Stimulated activated CD8-positive, alpha-beta memory T cell treated with anti-CD3 and anti-CD28 coated beads, Interleukin-7, amount 100 ng/mL, for 24 hours (primary cell): ENCODE results near the gene AFDN.

Experiments used
- DNase-seq: peaks from one replicate; pipeline ENCODE4 v3.0.0-alpha.2; 2020; ENCODE audit warnings: low read depth

AFDN gene

GRCh38 chr6:167843023-167843422 lies 16.3 kb downstream of the AFDN start:
- DNase-seq: no peak

GRCh38 chr6:167845856-167846255 lies 19.1 kb downstream of the AFDN start:
- DNase-seq: no peak

DNA sequence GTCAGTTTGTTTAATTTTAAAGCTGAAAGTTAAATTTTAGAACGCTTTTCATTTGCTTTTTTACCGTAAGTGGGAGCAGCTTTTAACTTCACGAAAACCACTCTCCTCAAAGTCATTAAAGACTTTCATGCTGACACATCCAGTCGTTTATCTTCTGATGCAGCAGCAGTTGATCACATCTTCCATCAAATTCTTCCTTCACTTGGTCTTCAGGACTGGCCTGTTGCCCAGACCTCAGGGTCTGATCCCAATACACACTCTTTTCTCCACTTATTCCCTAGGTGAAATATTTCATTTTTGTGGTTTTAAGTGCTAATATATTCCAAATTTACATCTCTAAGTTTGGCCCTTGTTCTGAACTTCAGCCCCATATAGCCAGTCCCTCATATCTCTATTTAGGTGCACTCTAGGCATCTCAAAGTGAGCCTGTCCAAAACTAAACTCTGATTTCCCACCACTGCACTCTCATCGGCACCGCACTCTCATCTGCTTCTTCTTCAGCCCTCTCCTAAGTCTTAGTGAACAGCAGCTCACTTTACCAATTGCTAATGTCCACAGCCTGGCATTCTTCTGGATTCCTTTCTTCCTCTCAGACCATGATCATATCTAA lies 20.4 kb downstream of the AFDN start:
- DNase-seq: no peak

- DNase-seq: no peak
Measured at GRCh38 chr6:167847936-167848335, 21.2 kb downstream of the AFDN start.

- no peak for DNase-seq
Measured at GRCh38 chr6:167848783-167849182, 22.1 kb downstream of the AFDN start.

- no peak for DNase-seq
Measured at GRCh38 chr6:167849846-167850459, 23.2 kb downstream of the AFDN start.

DNA sequence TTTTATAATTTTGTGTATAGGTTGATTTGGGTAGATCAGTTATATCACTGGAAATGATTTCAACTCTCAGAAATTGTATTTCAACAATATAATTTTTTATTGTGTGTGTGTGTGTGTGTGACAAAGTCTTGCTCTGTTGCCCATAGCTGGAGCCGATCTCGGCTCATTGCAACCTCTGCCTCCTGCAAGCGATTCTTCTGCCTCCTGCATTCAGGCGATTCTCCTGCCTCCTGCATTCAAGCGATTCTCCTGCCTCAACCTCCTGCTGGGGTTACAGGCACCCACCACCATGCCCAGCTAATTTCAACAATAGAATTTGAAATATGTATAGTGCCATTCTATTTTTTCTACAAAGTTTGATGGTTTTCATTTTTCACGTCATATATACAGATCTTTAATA lies 24.1 kb downstream of the AFDN start:
- DNase-seq: no peak

DNA sequence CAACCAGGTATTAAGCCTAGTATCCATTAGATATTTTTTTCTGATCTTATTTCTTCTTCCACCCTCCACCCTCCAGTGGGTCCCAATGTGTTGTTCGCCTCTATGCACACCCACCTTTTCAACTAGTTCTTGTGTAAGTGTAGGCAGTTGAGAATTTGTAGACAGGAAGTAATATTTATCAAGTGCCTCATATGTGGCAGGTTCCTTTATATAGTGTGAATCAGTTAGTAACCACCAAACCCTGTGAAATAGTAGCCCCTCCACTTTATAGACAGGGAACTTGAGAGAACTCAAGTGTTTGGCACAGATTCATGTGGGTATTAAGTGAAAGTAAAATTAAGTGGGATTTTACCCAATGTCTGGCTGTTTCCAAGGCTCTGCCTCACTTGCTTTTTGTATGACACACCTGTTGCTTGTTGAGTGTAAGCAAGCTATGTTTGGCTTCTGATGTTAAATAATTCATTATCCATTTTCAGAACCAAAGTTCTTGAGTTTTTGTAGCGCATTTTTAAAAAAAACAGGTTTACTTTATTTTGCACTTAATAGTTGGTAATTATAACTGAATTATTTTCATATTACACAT lies 24.8 kb downstream of the AFDN start:
- no peak for DNase-seq

GRCh38 chr6:167855825-167856425 lies 29.2 kb downstream of the AFDN start:
- no peak for DNase-seq

- no peak for DNase-seq
Measured at GRCh38 chr6:167856474-167856873, 29.8 kb downstream of the AFDN start.

DNA sequence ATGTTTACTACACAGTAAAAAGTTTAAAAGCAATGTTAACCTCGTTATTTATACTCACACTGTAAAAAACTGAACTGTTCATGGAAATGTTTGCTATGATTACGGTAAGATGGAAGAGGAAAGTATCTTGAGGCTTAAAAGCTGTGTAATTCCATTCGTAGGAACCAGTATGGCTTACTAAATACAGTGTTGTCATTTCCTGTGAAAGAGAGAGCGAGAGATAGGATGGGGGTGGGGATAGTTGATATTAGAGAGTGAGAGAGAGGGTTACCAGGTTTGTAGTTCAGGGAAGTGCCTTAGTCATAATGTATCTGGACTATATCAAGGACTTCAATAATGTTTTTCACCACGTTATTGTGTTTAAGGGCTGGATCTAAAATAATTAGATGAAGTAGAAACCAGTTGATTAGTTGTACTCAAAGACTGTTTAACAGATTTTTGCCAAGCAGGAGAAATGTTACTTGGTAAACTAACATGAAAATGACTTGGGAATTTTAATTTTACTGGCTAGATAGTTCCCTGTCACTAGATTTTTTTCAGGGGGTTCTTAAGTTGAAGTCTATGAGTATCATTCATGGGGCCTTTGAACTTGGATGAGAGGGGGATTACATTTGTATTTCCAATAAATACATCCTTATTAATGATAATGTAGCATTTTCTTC lies 30.4 kb downstream of the AFDN start:
- DNase-seq: no peak

GRCh38 chr6:167858086-167858591 lies 31.4 kb downstream of the AFDN start:
- no peak for DNase-seq

GRCh38 chr6:167858842-167859664 lies 32.3 kb downstream of the AFDN start:
- no peak for DNase-seq

- no peak for DNase-seq
Measured at GRCh38 chr6:167860550-167861226, 34.0 kb downstream of the AFDN start.

GRCh38 chr6:167861424-167861823 lies 34.7 kb downstream of the AFDN start:
- DNase-seq: no peak

GRCh38 chr6:167863897-167864296 lies 37.2 kb downstream of the AFDN start:
- no peak for DNase-seq

DNA sequence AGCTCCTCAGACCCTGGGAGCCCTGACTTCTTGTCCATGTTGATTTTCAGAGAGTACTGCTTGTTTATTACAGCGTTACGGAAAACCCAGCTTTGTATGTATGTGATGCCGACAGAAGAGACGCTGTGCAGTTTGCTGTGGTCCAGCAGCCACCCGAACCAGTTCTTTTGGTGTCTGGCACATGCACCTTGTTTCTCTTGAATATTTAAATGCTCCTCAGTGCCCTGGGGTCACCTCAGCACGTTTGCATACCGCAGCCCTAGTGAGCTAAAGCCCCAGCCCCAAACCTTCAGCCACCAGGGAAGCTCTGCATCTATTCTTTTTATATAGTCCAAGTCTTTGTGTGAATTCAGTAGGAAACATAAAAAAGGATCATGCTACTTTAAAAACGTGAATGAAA lies 39.9 kb downstream of the AFDN start:
- DNase-seq: no peak

GRCh38 chr6:167870321-167870720 lies 43.6 kb downstream of the AFDN start:
- DNase-seq: no peak

DNA sequence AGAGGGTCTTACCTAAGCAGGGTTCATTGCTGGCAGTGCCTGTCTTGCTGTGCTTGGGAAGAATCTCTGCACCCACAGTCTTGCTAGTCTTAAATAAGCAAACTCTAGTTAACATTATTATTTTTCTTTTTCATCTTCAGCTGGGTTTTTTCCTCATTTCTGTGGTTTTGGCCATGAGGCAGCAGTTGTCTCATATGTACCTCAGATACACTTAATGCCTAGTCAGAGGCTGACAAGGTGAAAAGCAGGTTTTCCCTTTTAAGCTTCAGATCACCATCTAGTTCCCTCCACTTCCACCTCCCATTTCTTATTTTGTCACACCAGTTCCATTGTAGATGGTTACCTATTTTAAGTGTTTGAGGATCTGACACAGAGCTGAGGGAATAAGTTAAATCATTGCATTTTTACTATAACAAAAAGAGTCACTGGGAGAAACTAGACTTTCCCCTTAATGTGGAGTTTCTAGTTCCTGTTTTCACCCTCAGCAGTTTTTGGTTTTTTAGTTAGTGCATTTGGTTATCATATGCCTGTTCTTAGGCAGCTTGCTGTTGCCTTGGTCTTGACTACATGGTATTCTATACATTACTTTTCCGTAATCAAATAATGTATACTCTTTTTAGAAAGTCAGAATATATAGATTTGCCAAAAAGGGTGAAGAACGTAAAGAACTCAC lies 46.0 kb downstream of the AFDN start:
- no peak for DNase-seq

- DNase-seq: no peak
Measured at GRCh38 chr6:167877994-167878779, 51.5 kb downstream of the AFDN start.
